T-helper 9 cell (primary cell): ENCODE measurements around the gene CDH23.
"Not testable (repeated sequence)": the region's sequence is repeated elsewhere in the genome, so short reads cannot be mapped to it uniquely, and the experiment has no call there.

ENCODE experiments used
- DNase-seq: peaks from one replicate; pipeline ENCODE4 v3.0.0-alpha.2; 2020

Gene CDH23

DNA sequence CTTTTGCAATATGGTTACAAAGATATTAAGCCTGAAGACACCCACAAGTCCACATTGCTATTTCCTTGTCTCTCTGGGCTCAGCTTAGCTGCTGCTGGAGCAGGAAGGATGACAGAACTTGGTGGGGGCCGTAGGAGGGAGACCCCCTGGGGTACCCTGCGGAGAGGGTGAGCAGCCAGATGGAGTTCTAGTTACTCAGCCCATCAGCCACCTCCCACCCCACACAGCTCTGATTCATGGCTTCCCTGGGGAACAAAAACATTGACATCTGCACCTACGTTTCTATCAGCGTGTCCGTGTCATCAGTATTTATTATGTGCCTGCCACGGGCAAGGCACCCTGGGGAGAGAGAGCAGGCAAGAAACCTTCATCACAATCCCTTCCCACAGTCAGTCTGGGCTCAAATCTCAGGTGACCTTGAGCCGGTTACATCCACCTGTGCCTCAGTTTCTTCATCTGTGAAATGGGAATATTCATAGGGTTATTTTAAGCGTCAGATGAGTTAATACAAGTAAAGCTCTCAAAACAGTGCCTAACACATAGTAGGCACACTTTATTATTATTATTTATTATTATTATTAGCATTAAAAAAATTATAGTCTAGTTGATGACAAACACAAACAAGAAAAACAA is 191.3 kb downstream of the CDH23 start:
- DNase-seq: no peak

DNA sequence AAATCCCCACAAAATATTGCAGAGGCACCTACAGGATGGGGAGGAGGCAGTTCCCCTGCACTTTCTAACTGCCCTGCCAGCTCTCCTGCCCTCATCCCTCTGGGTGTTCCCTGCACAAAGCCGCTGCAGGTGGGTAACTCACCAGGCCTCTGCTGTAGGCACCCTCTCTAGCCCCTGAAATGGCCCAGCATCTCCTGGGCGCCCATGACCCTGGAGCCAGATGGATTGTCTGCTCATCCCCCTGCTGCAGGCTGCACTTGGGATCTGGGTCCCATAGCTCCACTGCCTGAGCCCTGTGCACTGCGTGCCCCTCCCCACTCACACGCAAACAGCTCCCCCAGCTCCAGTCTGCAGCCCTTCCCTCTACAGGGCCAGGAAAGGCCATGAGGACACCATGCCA is 192.0 kb downstream of the CDH23 start:
- DNase-seq: no peak

DNA sequence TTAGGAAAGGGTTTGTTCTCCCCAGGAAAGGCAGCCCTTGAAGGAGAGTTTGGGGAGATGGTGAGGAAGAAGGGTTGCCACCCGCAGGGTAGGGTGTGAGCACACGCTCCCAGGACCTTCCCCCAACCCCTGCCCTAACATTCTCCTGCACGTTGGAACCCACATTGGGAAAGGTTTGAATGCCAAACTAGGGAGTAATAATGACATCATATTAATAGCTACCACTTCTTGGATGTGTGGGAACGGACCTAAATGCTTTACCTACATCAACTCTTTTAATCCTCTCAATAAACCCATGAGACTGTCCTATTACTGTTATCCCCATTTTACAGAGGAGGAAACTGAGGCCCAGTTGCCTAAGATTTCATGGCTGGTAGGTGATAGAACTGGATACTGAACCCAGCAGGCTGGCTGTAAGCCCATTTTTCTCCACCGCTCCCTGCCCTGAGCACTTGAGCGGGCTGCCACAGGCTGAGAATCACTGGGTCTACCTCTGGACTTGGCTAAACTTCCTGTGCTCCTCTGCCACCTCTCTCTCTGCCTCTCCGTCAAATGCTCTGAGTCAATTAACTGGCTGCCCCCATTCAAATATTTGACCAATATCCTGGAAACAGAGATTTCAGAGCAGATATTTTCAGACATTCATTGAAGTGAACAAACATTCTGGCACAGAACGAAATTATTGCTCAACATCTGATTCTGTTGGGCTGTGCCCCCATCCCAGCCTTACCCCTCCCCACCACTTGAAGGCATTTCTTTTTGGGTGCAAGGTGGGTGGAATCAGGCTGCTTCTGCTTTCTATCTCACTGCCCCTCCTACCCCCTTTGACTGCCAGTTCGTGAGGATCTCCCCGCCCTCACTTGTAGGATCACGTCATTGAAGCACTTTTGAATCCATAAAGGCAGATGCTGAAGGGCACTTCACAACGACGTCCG is 193.2 kb downstream of the CDH23 start:
- DNase-seq: no peak

DNA sequence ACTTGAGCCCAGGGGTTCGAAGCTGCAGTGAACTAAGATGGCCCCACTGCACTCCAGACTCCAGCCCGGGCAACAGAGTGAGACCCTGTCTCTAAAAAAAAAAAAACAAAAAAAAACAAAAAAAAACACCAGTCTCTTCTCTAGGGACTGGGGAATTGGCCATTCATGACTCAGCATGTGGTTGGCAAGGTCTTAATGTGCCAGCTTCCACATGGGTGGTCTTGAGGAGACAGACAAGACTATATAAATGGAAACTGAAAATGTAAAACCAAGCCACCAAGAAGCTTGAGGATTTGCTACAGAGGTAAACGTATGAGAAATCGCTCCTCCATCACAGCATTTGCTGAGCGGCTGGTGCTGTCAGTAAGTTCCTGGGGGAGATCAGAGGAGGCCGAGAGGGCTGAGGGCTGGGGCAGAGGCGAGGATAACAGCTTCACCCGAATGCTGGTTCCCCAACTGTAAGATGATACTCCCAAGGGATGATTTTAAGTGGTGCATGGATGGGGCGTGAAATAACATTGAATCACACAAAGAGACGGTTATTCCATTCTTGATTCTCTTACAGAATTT is 194.1 kb downstream of the CDH23 start:
- no peak for DNase-seq

DNA sequence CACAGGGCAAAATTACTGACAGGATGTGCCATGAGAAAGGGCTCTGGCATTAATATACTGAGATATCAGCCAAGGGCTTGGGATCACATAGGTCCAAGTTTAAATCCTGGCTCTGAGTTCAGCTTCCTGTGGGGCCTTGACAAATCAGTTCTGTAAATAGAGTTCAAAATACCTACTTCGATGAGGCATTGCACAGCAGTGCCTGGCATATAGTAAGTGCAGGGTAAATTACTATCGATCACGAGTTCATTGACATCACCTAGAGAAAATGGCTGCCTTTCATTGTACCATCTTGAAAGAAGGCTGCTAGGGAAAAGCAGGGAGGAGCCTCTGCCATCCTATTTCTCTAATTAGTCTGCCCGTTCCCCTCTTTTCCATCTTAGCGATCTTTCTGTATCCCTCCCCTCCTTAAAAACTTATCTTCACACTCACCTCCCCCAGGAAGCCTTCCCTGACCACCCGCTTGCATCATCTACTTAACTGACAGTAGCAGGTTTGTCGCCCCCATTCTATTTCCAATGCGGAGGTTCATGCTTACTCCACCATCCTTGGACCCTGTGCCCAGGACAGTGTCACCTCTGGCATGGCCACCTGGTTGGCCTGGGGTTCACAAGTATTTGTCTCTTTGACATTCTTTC is 198.3 kb downstream of the CDH23 start:
- no peak for DNase-seq

DNA sequence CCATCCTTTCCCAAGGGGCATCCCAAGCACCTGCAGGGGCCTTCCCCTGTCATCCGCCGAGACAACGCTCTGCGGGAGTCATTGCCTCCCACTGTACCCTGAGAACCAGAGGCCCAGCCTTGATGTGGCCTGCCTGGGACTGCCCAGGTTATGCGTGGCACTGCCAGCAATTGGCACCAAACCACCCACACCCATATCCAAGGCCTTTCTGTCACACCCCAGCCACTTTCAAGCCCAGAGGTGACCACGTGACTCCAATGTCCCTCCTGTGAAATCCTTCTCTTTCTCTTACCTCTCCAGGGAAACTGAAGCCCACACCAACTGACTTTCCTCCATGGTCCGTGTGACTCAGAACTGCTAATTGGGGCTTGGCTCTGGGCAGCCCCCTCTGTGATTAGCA is 198.9 kb downstream of the CDH23 start:
- DNase-seq: no peak

DNA sequence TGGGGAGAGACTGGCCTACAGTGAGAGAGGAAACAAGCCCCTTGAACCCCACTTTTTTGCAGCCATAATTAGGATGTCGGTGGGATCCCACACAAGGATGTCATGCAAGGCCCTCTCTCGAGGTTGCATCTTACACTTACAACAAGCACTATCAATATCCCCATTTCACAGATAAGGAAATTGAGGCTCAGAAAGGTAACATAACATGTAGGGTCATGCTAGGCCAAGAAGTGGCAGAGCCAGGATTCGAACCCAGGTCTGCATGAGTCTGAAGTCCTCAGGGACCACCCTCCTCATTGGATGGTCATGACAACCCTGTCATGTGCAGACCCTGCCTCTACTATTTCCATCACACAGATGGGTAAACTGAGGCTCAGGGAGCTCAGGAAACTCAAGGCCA is 199.4 kb downstream of the CDH23 start:
- DNase-seq: no peak

DNA sequence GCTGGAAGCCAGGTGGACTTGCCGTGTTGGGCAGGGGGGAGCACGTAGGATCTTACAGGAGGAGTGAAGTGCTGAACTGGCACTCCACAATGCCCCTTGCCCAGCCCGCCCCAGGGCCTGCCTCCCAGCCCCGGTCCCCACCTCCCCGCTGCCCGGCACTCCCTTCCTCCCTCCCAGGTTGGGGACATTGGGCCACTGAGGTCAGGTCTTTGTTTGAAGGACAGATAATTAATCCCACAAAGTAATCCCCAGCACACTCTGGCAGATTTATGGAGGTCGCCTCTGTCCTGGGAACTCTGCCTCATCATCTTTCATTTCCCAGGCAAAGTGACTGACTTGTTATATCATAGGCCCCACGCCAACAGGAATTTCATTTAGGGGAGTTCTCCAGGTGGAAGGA is 200.0 kb downstream of the CDH23 start:
- no peak for DNase-seq

DNA sequence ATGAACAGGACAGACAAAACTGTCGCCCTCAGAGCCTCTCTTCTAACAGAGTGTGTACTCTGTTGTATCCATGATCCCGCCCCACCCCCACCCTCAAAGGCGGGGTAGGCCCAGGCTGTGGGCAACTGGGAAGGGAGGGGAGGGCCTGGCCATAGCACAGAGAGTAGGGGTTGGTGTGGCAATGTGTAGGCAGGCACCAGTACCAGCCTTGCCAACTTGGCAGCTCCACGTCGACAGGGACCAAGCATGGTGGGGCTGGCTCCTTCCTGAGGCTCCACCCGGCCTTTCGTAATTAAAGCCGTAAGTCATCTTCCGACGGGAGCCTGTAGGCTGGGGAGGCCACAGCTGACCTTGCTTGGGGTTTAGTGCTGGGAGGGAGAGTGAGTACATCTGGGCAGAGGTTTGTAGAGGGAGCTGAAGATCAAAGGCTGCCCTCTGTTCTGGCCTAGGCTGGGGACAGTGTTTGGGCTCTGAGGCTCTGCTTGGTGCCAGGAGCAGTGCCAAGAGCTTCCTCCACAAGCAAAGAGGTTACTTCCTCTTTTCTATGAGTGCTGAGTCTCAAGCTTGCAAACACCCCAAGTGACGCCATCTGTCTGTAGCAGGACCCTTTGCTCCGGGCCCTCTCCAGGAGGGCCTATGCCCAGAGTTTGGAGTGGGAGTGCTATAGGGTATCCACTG is 201.2 kb downstream of the CDH23 start:
- no peak for DNase-seq

DNA sequence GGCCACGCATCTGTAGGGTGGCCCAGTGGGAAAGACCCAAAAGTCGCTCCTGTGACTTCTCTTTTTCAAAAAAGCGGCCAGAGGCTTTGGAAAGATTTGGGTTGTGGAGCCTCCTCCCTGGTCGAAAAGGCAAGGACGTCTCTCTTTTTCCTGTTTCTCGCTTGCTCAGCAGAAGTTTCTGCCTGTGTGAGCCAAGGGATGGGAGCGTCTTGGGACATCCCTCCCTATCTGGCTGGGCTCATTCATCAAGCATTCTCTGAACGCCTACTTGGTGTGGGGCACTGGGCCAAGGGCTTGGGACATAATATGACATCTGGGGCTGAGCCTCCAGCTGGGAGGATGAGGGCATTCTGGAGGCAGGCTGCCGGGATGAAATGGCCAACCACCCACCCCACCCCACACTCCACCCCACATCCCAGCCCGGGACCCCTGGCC is 201.9 kb downstream of the CDH23 start:
- DNase-seq: no peak

DNA sequence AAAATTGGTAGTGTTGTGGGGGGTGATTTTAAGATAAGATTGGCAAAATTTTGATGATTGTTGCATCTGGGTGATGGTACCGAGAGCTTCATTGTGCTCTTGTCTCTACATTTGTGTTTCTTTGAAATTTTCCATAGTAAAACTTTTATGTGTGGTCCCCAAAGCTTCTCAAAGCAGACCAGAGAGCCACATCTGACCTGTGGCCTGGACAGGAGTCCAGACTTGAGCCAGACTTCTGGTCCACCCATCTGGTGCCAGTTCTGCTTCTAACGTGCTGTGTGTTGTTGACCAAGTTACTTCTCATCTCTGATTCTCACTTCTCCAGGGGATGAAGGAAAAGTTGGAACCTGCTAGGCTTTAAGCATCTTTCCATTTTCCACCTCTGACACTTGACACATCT is 202.8 kb downstream of the CDH23 start:
- DNase-seq: no peak

DNA sequence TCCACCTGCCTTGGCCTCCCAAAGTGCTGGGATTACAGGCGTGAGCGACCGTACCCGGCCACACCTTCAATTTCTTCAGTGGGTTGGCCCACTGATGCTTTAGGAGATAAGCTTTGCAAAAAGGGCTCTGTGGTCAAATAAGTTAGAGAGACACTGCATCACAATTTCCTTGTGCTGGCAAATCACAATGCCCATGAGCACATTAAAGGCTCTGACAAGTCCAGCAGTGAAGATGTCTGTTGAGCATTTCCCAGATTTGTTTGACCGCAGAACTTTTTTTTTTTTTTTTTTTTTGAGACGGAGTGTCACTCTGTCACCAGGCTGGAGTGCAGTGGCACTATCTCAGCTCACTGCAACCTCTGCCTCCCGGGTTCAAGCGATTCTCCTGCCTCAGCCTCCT is 203.5 kb downstream of the CDH23 start:
- DNase-seq: not testable (repeated sequence)

DNA sequence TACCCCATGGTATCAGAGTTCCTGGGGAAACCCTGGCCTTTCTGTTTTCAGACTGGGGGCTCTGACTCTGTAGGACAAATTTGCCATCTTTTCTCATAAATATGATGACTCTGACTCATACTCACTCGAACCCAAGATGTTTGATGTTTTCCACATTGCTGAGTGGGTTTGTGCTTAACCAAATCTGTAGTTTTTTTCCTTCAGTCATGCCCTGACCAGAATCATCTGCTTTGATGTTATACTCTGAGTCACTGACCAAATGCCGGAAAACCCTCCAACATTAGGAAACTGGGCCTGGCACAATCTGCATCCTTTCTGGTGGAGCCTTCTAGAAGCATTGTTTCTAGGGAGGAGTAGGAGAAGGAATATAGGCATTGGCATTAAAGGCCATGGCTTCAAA is 204.1 kb downstream of the CDH23 start:
- no peak for DNase-seq

DNA sequence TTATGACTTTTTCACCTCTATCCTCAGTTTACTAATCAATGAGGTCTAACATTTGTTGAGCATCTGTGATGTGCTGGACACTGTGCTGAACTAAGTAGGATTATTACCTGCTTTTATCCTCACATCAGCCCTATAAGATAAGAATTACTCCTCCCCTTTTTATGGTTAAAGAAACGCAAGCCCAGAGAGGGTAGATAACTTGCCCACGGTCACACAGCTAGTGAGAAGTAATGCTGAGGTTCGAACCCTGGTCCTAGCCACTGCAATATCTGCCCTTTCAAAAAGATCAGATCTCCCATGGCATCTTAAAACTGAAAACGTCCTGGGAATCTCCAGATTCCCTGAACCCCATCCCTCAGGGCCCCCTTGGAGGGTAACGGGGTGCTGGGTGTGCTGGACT is 204.6 kb downstream of the CDH23 start:
- no peak for DNase-seq

DNA sequence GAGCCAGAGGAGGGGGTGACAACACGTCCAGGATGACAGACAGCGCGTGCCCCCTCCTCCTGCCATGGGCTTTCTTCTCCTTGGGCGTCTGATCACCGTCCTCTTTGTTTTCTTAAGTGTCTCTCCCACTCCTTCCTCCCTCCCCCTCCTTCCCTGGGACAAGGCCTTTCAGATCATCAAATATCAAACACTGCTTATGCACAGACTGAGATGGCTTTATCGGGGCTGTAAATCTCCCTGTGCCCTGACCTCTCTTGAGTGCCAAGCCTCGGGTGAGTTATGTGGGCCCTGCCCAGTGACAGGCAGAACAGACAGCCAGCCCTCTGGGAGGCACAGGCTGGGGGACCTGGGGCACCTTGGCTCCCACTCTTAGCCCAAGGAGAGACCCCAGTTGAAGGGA is 206.4 kb downstream of the CDH23 start:
- no peak for DNase-seq

DNA sequence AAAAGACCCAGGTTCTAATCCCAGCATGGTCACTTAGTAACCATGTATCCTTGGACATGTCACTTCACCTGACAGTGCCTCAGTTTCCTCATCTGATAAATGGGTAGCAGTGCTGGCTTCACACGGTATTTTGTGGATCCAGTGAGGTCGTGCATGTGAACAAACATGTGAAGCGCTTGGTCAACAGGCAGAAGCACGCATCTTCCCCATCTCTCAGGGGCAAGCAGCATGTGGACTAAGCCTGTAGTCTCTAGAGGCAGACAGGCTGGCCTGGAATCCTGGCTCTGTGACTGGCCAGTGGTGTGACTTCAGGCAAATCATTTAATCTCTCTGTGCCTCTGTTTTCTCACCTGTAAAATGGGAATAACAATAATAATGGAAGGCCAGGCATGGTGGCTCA is 207.0 kb downstream of the CDH23 start:
- no peak for DNase-seq

DNA sequence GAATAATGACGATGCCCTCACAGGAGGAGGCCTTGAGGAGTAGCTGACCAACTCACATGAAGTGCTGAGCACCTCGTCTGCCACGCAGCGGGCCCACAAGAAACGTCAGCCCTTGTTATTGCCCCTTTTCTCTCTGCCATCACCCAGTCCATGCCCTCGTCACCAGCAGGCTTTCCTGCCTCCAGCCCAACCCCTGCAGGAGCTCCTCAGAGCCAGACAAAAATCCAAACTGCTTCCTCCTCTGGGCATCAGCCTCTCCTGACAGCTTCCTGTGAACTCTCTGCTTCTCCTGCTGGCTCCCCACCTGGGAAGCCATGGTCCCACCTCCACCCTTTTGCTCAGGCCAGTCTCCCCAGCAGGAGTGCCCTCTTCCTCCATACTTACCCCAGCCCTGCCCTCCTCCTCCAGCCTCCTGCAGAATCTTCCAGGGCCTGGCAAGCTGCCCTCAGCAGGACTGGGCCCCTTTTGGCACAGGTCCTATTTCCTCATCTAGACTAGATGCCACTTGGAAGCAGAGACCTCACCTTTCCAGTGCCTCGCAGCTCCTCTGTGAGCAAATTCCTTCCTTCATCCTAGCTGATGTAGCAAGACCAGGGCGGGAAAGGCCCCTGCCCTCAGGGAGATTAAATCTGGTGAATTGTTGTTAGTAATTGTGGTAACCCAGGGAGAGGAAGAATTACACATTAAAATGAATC is 207.8 kb downstream of the CDH23 start:
- DNase-seq: no peak

DNA sequence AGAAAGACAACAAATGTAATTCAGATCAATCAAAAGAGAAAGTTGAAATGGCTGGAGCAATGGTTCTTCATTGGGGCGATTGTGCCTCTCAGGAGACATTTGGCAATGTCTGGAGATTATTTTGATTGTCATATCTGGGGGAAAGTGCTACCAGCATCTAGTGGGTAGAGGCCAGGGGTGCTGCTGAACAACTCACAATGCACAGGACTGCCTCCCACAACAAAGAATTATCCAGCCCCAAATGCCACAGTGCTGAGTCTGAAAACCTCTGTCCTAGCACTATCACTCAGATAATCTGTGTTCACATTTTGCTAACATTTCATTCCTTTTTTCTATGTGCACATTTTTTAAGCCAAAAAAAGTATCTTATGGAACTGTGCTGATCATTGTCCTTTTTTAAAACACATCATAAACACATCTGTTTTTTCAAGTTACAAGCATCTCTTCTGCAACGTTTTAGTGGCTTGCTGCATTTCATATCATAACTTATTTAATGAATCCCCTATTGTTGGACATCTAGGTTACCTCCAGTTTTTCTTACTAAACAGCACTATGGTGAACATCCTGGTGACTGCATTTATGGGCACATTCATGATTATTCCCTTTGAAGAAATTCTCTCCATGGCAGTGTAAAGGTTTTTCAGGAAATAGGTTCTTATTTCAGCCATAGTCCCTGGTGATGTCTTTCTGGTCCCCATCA is 208.7 kb downstream of the CDH23 start:
- DNase-seq: no peak

DNA sequence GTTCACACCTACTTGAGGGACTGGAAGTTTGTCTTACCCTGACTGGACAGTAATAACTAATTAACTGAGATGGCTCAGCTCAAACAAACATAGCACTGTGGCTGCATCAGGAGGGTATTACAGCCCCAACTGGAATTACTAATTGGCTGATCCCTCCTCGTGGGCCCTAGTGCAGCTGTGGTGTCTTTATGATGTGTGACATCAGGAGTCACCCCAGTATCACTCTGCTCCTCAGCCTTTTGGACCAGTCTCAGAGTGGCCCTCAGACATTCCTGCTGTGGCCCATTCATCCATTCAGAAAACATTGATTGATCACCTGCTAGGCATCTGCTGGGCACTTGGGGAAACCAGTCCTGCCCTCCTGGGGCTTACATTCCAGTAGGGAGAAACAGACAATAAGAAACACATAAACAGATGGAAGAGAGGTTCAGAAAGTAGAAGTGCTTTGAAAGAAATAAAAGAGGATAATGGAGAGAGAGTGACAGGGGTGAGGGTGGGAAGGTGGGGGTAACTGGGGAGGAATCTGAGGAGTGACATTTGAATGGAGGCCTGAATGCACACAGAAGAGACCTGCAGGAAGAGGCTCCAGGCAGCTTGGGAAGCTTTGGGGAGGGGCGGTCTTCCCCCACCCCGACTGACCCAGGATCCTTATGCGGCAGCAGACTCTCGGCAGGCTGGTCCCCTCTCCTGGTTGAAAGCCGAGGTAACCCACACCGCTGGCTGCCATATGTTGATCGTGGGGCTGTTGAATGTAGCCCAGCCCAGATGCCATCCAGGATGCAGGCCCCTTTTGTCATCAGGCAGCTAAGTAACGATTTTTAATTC is 209.7 kb downstream of the CDH23 start:
- DNase-seq: no peak

DNA sequence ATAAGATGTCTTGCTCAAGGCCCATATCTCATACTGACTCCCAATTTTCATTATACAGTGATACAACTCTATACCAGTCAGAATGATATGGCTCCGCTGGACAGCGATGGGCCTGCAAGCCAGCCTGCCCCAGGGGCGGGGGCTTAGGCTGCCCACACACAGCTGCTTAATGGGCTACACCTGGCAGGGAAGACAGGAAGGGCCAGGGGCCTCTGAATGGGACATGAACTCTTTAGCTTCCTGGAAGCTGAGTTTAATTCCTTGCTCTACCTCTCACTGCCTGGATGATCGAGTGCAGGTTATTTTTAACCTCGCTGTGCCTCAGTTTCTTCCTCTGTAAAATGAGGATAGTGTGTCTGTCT is 210.3 kb downstream of the CDH23 start:
- DNase-seq: no peak
